Measurements from ENCODE around the gene ITGA3. TPM values are rescaled to one million over a fixed set of nuclear protein-coding genes. Genes with fewer than 3 reads are reported as not detected.

The ITGA3 gene
- 264 and 289 TPM in 2 replicates for total RNA-seq
- 485 TPM for polyA plus RNA-seq (2012)

DNA sequence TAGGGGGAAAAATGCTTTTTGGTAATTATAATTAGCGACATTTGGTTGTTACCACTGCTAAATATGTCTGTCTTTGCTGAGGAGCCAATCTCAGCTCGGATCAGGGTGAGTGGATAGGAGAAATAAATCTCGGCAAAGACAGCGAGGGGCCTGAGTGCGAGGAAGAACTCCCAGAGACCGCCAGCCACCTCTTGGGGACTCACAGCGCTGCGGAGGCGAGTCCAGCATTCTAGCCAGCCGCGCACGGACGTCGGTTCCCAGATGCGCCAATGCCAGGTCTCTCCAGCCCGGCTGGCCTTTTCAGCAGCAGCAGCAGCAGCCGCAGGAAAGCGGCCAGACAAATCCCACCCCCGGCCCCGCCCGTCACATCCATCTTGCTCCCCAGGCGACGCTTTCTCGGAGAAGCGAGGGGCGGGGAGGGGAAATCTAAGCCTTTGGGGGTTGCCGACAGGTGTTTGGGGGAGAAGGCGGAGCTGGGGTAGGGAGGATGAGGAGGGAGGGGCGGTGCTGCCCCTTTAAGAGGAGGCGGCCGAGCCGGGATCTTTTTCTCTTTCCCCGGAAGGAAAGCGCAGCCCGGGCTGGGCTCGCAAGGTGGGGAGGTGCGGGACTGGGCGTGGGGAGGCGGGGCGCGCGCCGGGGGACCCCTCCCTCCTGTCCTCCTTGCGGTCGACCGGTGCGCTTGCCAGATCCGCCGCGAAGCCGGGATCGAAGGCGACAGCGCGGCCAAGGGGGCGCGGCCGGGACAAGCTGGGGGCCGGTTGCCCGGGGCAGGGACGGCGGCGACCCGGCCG is at the start of gene ITGA3:
ITGA3 (plus strand) TSS at position 685 of the 791 bp plus-strand sequence. CDS start 330 bp downstream, outside the sequence.
- DNase-seq (ENCODE audit: low read depth): peak; percentile 97

DNA sequence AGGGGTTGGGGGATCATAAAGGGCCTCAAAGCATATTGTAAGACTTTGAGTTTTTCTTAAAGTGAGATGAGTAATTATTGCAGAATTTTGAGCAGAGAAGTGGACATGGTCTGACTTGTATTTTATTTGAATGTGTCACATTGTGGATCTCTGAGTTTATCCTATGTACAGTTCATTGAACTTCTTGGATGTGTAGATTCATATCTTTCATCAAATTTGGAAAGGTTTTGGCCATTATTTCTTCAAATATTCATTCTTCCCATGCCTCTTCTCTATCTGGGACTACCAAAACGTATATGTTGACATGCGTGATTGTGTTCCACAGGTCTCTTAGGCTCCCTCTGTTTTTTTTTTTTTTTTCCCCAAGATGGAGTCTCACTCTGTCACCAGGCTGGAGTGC is 46.6 kb upstream of the ITGA3 start:
- no peak for DNase-seq (ENCODE audit: low read depth)

DNA sequence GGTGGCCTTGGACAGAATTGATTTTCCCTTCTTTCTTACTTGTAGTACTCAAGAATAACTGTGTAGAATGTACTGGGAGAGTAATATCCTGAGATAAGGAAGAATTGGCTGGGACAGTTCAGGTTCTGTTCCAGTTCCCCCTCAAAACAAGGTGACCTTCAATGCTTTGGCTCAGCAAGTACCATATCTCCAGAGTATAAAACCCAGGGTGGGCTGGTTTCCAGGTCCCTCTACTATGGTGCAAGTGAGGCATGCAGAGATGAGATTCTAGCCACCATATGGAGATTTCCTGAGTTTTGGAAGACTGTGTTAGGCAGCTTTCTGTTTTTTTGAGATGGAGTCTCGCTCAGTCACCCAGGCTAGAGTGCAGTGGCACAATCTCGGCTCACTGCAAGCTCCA is 42.8 kb upstream of the ITGA3 start:
- DNase-seq (ENCODE audit: low read depth): no peak

DNA sequence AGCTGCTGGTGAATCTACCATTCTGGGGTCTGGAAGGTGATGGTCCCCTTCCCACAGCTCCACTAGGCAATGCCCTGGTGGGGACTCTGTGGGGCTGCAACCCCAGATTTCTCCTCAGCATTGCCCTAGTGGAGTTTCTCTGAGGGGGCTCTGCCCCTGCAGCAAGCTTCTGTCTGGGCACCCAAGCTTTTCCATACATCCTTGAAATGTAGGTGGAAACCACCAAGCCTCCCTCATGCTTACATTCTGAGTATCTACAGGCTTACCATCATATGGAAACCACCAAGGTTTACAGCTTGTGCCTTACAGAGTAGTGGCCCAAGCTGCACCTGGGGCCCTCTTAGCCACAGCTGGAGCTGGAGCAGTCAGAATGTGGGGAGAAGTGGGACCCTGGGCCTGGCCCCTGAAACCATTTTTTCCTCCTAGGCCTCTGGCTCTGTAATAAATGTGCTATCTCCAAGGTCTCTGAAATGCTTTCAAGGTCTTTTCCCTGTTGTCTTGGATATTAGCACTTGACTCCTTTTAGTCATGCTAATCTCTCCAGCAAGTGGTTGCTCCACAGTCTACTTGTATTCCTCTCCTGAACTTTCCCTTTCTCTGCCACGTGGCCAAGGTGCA is 41.3 kb upstream of the ITGA3 start:
- no peak for DNase-seq (ENCODE audit: low read depth)

DNA sequence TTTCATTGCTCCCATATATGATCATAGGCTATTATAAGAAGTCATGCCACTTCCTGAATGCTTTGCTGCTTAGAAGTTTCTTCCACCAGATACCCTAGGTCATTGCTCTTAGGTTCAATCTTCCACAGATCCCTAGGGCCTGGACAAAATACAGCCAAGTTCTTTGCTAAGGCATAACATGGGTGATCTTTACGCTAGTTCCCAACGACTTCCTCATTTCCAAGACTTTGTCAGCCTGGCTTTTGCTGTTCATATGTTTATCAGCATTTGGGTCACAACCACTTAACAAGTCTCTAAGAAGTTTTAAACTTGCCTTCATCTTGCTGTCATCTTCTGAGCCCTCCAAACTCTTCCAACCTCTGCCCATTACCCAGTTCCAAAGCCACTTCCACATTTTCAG is 40.8 kb upstream of the ITGA3 start:
- no peak for DNase-seq (ENCODE audit: low read depth)

DNA sequence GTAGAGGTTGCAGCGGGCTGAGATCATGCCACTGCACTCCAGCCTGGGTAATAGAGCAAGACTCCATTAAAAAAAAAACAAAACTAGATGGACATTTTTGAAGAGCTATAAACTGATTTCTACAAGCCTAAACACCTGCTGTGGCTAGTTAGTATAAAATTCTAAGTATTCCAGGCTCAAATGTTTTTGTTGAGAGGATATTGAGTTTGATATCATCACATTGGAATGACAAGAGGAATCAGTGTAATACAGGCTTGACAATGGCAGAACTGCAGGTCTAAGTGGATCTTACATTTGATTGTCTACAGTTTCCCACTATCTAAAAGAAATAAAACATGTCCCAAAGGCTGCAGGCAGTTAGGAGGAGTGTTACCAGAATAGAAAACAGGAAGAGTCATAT is 37.0 kb upstream of the ITGA3 start:
- DNase-seq (ENCODE audit: low read depth): peak; percentile 50

DNA sequence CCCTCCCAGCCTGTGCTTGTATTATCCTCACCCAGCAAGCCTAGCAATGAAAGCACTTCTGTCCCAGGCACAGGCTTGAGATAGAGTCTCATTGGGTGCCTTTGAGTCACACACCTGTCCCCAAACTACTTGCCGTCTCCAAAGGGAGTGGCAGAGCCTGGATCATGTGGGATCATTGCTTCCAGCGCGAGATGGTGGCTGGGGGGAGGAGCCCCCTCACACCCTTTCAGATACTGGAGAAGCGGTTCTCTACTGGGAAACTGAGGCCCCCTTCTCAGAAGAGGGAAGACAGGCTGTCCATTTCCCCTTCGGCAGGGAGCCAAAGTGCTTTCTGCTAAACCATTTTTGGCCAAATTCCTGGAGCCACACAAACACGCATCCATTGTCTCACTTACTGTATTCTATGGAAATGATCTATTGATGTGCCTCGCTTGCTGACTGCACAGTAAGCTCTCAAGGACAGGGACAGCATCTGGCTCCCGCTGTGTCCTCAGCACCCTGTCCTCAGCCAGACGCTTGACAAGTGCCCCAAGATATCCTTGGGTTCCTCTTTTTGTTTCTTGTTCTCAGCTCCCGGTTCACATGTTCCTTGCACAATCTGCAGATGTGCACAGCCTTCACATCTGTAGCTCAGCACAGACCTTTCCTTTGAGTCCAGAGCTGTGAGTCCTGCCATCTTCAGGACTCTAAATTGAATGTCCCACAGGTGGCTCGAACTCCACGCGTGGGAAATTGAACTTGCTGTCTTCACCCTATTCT is 34.9 kb upstream of the ITGA3 start:
- no peak for DNase-seq (ENCODE audit: low read depth)

DNA sequence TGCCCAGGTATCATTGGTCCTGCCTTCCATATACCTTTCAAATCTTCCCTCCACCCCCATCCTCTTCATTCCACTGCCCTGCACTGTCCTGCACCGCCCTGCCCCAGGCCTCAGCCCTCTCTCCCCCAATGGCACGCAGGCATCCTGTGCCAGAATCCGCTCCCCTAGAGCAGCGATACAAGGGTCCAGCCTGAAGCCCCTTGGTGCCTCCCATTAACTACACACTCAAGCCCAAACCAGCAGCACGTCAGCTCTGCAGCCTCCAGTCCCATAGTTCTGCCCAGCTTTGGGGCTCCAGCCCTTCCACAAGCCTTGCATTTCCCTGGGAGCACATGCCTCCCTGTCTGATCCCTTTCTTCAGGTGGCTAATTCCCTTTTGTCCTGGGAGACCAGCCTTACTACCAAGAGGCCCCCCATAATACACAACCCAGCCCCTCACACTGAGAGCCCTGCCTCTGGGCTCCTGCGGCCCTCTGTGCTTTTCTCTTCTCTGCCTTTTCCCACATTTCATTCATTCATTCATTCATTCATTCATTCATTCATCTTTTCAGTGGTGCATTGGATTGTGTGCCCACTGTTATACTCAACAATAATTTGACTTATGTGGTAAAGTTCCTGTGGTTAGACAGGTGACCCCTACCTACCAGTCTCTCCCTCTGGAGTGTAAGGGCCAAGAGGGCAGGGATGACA is 34.1 kb upstream of the ITGA3 start:
- DNase-seq (ENCODE audit: low read depth): no peak

DNA sequence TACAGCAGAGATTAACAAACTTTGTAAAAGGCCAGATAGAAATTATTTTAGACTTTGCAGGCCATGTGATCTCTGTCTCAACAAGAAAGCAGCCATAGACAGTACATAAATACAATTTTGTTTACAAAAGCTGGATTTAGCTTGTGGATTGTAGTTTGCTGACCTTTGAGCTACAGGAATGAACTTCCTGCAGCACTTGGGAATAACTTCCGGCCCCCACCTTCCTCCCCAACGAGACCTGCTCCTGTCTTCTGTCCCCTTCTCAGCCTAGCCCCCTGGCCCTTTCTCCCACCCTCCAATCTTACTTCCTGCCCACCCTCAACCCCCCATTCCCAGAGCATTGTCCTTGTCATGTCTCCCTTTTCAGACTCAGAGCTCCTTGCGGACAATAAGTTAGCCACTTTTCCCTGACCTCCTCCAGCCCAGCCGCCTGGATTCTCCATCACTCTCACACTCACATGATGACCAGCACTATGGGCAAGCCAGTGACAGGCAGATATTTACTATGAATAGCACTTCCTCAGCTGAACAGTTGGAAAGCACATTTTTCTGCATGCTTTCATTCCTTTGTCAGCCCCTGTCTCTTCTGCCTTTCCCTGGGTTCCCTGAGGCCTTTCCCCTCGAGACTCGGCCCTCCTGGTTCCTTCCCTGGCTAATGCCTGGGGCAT is 33.3 kb upstream of the ITGA3 start:
- DNase-seq (ENCODE audit: low read depth): peak; percentile 42

DNA sequence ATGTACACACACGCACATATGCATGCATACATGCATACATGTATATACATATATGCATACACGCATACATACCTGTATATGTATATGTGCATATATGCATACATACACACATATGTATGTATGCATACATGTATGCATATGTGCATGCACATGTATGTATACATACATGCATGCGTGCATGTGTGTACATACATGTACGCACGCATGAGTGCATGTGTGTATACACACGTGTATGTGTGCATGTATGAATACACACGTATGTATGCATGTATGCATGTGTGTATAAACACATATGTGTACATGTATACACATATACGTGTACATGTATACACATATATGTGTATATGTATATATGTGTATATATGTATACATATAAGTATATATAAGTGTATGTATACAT is 32.4 kb upstream of the ITGA3 start:
- no peak for DNase-seq (ENCODE audit: low read depth)

DNA sequence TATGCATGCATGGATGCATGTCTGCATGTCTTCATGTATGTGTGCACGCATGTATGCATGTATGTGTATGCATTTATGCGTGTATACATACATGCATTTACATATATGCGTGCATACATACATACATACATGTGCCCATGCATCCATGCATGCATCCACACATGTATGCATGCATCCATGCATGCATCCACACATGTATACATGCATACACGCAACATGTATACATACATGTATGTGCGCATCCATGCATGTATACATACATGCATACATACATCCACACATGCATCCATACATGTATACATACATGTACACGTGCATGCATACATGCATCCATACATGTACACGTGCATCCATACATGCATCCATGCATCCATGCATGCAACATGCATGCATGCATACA is 31.1 kb upstream of the ITGA3 start:
- DNase-seq (ENCODE audit: low read depth): no peak

DNA sequence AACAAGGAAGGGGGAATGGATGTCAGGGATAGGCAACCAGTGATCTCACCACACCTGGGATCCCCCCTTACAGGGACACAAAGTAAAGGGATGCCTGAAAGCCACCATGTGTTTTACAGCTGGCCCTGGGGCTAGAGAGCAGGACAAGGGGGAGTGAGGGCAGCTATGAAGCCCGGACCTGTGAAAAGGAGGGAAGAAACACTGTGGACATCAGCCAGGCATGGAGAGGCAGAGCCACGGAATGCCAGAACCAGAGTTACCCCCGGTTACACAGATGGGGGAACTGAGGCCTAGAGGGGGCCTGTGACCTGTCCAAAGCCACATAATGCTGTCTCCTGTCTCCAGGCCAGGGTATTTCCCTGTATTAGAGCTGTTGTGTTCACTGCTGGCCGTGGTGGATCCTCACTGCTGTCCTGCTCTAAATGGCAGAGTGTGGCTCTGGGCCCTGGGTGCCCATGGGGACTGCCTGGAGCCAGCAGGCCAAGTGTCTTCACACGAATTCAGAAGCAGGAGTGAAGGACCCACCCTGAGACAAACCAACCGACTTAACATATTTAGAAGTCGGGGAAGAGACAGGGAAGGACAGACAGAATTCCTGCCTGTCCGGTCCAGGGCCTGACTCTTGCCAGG is 29.7 kb upstream of the ITGA3 start:
- no peak for DNase-seq (ENCODE audit: low read depth)

DNA sequence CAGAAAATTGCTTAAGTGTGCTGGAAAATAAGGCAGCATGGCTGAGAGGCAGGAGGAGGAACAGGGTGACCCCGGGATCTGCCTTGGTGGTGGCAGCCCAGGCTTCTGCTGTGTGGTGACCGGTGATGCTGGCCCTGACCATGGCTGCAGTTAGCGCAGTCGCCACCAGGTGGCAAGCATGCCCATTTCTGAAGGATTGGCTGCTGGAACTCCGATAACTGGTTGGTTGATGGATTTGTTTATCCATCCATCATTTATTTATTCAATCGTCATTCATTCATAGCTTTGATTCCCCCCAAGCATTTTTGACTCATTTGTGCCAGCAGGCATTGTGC is 29.1 kb upstream of the ITGA3 start:
- peak; percentile 90 for DNase-seq (ENCODE audit: low read depth)

DNA sequence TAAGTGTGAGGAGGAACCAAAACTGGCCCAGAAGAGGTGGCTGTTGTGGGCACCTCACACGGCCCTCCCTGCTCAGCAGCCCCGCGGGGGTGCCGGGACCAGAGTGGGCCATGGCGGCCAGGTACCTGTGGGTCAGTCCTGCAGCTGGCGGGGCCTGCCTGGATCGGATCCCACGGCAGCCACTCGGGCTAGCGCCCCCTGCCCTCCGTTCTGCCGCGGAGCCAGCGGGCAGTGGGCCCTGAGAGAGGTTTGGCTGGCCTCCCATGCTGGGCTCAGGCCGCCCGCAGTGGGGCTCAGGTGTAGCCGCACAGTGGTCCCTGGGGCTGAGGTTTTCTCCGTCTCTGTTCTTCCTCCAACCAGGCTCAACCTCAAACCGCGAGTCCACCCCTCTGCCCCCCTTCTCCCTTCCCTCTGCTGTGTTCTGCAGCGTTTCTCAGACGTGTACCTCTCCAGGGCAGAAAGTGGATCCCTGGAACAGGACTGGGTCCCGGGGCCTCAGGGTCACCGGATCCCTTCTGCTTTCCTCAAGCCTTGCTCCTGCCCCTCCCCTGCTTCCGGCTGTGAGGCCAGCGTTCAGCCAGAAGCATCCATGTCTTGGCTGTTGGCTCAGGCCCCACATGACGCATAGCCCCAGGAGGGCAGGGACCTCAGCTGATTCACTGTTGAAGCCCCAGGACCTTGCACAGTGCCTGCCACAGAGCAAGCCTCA is 28.6 kb upstream of the ITGA3 start:
- DNase-seq (ENCODE audit: low read depth): peak; percentile 96

DNA sequence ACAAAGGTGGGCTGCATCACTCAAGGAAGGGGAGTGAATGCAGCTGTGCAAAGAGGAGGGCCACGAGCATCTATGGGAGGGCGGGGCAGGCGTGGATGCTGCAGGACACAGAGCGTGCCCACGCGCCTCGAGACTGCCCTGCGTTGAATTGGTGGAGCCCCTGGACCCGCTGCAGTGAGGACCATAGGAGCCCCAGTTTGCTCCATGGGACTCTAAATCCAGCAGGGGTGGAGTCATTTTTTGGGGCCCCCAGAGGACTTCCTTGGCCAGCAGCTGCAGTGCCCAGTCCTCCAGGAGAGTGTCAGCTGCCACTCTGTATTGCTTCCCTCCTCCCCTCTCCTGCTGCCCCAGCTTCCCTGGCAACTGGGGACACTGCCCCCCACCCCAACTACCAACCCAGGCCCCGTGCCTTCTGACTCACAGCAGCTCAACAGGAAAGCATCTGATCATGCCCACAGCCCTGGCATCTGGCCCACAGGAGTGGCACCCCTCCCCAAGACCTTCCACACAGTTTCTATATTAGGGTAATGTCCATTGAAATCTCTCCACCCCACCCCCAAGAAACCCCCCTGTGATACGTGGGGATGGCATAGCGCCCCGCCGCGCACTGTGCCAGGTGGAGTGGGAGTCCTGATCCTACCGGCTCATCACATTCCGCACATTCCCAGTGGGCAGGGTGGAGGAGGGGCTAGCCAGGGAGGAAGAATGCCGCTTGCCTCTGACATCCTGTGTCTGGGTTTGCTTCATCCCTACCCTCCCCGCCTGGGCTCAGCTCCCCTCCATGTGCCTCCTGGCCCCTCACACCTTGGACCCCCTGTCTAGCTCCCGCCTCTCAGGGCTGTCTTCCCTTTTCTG is 27.8 kb upstream of the ITGA3 start:
- DNase-seq (ENCODE audit: low read depth): peak; percentile 98

DNA sequence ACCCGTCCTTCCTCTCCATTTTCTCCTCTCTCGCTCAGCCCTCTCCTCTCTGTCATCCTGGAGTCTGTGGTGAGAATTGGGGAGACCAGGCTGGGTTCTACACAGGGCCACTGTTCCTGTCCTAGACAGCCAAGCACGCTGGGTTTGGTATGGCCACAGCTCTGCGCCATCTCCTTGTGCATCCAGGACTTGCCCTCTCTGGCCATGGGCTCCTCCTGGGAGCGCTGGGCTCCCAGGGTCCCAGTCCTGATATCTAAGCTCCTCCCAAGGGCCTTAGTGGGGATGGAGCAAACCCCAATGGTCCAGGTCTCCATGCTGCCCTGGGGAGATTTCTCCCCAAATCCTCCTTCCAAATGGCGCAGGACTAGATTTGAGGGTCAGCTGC is 27.2 kb upstream of the ITGA3 start:
- no peak for DNase-seq (ENCODE audit: low read depth)

DNA sequence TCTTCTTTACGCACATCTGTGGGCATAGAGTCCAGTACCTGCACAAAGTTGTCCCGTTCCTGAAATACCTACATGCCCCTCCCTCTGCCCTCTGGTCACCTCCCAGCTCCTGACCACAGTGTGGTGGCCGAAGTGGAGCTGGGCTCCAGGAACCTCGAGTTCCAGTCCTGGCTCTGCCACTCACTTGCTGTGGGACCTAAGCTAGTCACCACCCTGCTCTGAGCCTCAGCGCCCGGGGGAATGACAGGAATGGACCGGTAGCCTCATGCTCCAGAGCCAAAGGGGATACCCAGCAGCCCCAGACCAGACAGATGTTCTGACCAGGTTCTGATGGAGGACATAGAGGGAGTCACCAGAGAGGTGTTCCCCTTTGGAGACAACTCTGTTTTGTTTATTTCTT is 26.7 kb upstream of the ITGA3 start:
- peak; percentile 48 for DNase-seq (ENCODE audit: low read depth)

DNA sequence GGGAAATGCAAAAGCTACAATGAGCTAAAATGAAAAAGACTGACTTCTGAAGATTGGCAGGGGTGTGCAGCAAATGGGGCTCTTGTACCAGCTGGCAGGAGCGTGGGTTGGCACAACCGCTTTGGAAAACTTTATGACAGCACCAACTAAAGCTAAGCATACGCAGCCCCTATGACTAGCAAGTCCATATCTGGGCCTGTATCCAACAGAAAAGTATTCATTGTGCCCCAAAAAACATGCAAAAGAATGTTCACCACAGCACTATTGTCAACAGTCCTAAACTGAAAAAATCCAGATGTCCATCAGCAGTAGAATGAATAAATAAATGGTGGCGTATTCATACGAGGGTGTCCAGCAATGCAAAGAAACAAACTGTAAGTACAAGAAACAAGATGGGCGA is 22.6 kb upstream of the ITGA3 start:
- DNase-seq (ENCODE audit: low read depth): peak; percentile 50

Measured in myocyte (in vitro differentiated cells).